Measurements from ENCODE around the gene DNAJC7.

DNA sequence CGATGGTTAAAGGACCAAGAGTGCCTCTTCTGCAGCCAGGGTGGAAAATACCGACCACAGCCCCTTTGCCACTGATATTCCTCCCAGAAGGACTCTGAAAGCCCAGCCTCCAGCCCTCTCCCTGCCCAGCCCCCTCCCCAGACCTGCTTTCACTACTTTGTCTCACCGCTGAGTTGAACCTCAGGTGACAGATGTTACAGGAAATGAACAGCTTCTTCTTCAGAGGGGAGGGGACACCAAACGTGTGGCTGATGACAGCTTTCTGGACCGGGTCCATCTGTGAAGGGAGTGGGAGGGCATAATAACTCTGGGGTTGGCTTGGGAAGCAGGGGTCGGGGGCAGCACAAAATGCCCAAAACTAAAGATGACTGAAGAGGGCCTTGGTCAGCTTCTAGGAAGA is 16.8 kb upstream of the DNAJC7 start:
- TF ChIP-seq GATA1 (IDR thresholded peaks at IDR 0.05; ENCODE audit: low read depth, low read length) = no peak
- TF ChIP-seq POLR2A (IDR thresholded peaks at IDR 0.05; ENCODE audit: low read length) = no peak

All from erythroblast (primary cell).